WTC11 (cell line): ENCODE results near the gene GPATCH2L.

Experiments
- AFF4 ChIP-seq: sonication (generic); formaldehyde crosslinking; IDR thresholded peaks from 2 replicates; pipeline ENCODE4 v1.8.1; 2023; ENCODE audit warnings: mild to moderate bottlenecking, missing genetic modification reagents, borderline replicate concordance
- CTCF ChIP-seq: fragments of 200-600 bp; IDR thresholded peaks from 2 replicates; pipeline ENCODE4 v1.8.0; 2022; ENCODE audit warnings: antibody characterized with exemption
- EMX1 ChIP-seq: fragments of 250-450 bp; sonication (Bioruptor Pico); IDR thresholded peaks from 2 replicates; pipeline ENCODE4 v1.8.0; 2021; ENCODE audit warnings: mild to moderate bottlenecking
- HMGXB4 ChIP-seq: sonication (generic); formaldehyde crosslinking; IDR thresholded peaks from 2 replicates; pipeline ENCODE4 v1.8.1; 2023; ENCODE audit warnings: mild to moderate bottlenecking, moderate library complexity, missing genetic modification reagents
- IRF1 ChIP-seq: sonication (generic); formaldehyde crosslinking; IDR thresholded peaks from 2 replicates; pipeline ENCODE4 v1.8.0; 2023; ENCODE audit warnings: missing genetic modification reagents
- JUN ChIP-seq: sonication (generic); formaldehyde crosslinking; IDR thresholded peaks from 2 replicates; pipeline ENCODE4 v1.8.0; 2023; ENCODE audit warnings: mild to moderate bottlenecking, missing genetic modification reagents
- NR3C1 ChIP-seq: sonication (generic); formaldehyde crosslinking; conservative IDR thresholded peaks from 2 replicates; pipeline ENCODE4 v1.8.1; 2023; ENCODE audit warnings: low read depth, mild to moderate bottlenecking, missing genetic modification reagents
- SP1 ChIP-seq: sonication (generic); formaldehyde crosslinking; conservative IDR thresholded peaks from 2 replicates; pipeline ENCODE4 v1.8.1; 2022; ENCODE audit warnings: missing genetic modification reagents
- TEAD4 ChIP-seq: sonication (generic); formaldehyde crosslinking; IDR thresholded peaks from 2 replicates; pipeline ENCODE4 v1.8.0; 2022; ENCODE audit warnings: mild to moderate bottlenecking, missing genetic modification reagents
- ZBTB21 ChIP-seq: sonication (generic); formaldehyde crosslinking; IDR thresholded peaks from 2 replicates; pipeline ENCODE4 v1.8.1; 2023; ENCODE audit warnings: mild to moderate bottlenecking, missing genetic modification reagents, borderline replicate concordance
- ZNF232 ChIP-seq: sonication (generic); formaldehyde crosslinking; IDR thresholded peaks from 2 replicates; pipeline ENCODE4 v1.8.0; 2022; ENCODE audit warnings: mild to moderate bottlenecking, missing genetic modification reagents
- TF ChIP-seq, protein P1 (sequence below): sonication (generic); formaldehyde crosslinking; conservative IDR thresholded peaks from 2 replicates; pipeline ENCODE4 v1.8.1; 2023; ENCODE audit warnings: mild to moderate bottlenecking, low read depth, missing genetic modification reagents, moderate library complexity
- TF ChIP-seq, protein P2 (sequence below): sonication (generic); formaldehyde crosslinking; IDR thresholded peaks from 2 replicates; pipeline ENCODE4 v1.8.1; 2023; ENCODE audit warnings: mild to moderate bottlenecking, missing genetic modification reagents, moderate library complexity

DNA sequence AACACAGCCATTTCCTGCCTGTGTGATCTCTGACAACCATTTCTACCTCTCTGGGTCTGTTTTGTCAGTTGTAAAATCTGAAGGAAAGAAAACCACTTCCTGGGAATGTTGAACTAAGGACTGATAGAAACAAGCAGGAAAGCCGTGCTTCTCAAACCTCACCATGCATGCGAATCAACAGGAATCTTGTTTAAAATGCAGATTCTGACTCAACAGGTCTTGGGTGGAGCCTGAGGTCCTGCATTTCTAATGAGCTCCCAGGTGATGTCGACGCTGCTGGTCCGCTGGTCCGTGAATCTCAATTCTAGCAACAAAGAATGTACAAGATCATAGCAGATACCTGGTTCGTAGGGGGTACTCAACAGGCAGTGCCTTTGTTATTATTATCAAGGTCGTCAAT lies 38.0 kb upstream of the GPATCH2L start:
- TF ChIP-seq CTCF, result no peak
- TF ChIP-seq NR3C1, result no peak
- no peak for TF ChIP-seq ZBTB21
- no peak for TF ChIP-seq HMGXB4
- no peak for TF ChIP-seq EMX1 (CRISPR knock-in tag)
- TF ChIP-seq IRF1 (CRISPR knock-in tag), result no peak
- TF ChIP-seq, protein P1, sequence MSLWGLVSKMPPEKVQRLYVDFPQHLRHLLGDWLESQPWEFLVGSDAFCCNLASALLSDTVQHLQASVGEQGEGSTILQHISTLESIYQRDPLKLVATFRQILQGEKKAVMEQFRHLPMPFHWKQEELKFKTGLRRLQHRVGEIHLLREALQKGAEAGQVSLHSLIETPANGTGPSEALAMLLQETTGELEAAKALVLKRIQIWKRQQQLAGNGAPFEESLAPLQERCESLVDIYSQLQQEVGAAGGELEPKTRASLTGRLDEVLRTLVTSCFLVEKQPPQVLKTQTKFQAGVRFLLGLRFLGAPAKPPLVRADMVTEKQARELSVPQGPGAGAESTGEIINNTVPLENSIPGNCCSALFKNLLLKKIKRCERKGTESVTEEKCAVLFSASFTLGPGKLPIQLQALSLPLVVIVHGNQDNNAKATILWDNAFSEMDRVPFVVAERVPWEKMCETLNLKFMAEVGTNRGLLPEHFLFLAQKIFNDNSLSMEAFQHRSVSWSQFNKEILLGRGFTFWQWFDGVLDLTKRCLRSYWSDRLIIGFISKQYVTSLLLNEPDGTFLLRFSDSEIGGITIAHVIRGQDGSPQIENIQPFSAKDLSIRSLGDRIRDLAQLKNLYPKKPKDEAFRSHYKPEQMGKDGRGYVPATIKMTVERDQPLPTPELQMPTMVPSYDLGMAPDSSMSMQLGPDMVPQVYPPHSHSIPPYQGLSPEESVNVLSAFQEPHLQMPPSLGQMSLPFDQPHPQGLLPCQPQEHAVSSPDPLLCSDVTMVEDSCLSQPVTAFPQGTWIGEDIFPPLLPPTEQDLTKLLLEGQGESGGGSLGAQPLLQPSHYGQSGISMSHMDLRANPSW, result no peak
- no peak for TF ChIP-seq JUN (CRISPR knock-in tag)
- TF ChIP-seq, protein P2, sequence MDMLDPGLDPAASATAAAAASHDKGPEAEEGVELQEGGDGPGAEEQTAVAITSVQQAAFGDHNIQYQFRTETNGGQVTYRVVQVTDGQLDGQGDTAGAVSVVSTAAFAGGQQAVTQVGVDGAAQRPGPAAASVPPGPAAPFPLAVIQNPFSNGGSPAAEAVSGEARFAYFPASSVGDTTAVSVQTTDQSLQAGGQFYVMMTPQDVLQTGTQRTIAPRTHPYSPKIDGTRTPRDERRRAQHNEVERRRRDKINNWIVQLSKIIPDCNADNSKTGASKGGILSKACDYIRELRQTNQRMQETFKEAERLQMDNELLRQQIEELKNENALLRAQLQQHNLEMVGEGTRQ (CRISPR knock-in tag), result no peak
- TF ChIP-seq TEAD4 (CRISPR knock-in tag), result no peak
- TF ChIP-seq ZNF232 (CRISPR knock-in tag), result no peak
- TF ChIP-seq SP1, result no peak; the same call in 1 of the 2 replicates
- no peak for TF ChIP-seq AFF4 (CRISPR knock-in tag)
